Measurements from ENCODE around the gene MRNIP.
"Not testable (repeated sequence)": the region's sequence is repeated elsewhere in the genome, so short reads cannot be mapped to it uniquely, and the experiment has no call there.

Gene MRNIP

GRCh38 chr5:179802207-179802883 lies 56.3 kb downstream of the MRNIP start:
- DNase-seq = no peak

- peak; percentile 75 for DNase-seq
Observed at GRCh38 chr5:179801304-179802206, 57.1 kb downstream of the MRNIP start.

GRCh38 chr5:179800696-179801201 lies 57.9 kb downstream of the MRNIP start:
- no peak for DNase-seq

- no peak for DNase-seq
Observed at GRCh38 chr5:179800071-179800695, 58.4 kb downstream of the MRNIP start.

GRCh38 chr5:179799644-179799973 lies 59.0 kb downstream of the MRNIP start:
- no peak for DNase-seq

GRCh38 chr5:179798771-179799643 lies 59.6 kb downstream of the MRNIP start:
- no peak for DNase-seq

GRCh38 chr5:179798144-179798770 lies 60.4 kb downstream of the MRNIP start:
- DNase-seq = no peak

GRCh38 chr5:179797741-179798140 lies 60.9 kb downstream of the MRNIP start:
- DNase-seq = no peak

GRCh38 chr5:179796877-179797608 lies 61.6 kb downstream of the MRNIP start:
- no peak for DNase-seq

- peak; percentile 50 for DNase-seq
Observed at GRCh38 chr5:179795863-179796833, 62.5 kb downstream of the MRNIP start.

- DNase-seq = no peak
Observed at GRCh38 chr5:179795049-179795862, 63.4 kb downstream of the MRNIP start.

GRCh38 chr5:179794575-179794974 lies 64.0 kb downstream of the MRNIP start:
- DNase-seq = no peak

GRCh38 chr5:179794171-179794570 lies 64.4 kb downstream of the MRNIP start:
- no peak for DNase-seq

GRCh38 chr5:179793468-179794139 lies 65.0 kb downstream of the MRNIP start, which contains the start of gene LTC4S:
Gene LTC4S (plus strand): TSS chr5:179793986. CDS start chr5:179794081, 95 bp downstream.
- DNase-seq = no peak

GRCh38 chr5:179792612-179793467 lies 65.8 kb downstream of the MRNIP start:
- no peak for DNase-seq

GRCh38 chr5:179791881-179792611 lies 66.6 kb downstream of the MRNIP start:
- no peak for DNase-seq

GRCh38 chr5:179789278-179789677 lies 69.3 kb downstream of the MRNIP start:
- not testable (repeated sequence) for DNase-seq
